ENCODE measurements around the gene EID1.

The EID1 gene

GRCh38 chr15:48890375-48890972, 12.5 kb downstream of the EID1 start:
- Histone ChIP-seq H3K27ac (replicated peaks; ENCODE audit: low read length) (no peak overlapping the region), H3K4ac (ENCODE audit: low read length) (no peak overlapping the region), H2AFZ (ENCODE audit: low read length) (peak overlapping the region; percentile 48), H3K4me3 (ENCODE audit: low read length in 2 of 2) (no peak overlapping the region), H3K18ac (ENCODE audit: low read length) (no peak overlapping the region), H3K79me1 (ENCODE audit: low read depth, low read length) (no peaks in the 10 kb centered on the region), H2BK120ac (ENCODE audit: low read depth, low read length) (no peak overlapping the region), H3K27me3 (ENCODE audit: control insufficient read depth in 3 of 3, insufficient read depth in 3 of 3, low read depth in 1 of 3, low read length in 3 of 3) (no peaks in the 10 kb centered on the region), H2BK5ac (ENCODE audit: low read length) (no peak overlapping the region), H2BK12ac (ENCODE audit: low read length) (no peak overlapping the region), H3K23ac (ENCODE audit: low read depth, low read length, poor library complexity) (no peak overlapping the region), H3K9ac (ENCODE audit: low read depth, low read length, poor library complexity) (no peak overlapping the region), H4K91ac (ENCODE audit: low read depth, low read length, poor library complexity) (no peak overlapping the region), H3K14ac (ENCODE audit: low read length) (no peak overlapping the region), H2BK15ac (ENCODE audit: low read length) (no peak overlapping the region), H3K9me3 (replicated peaks in 1 of 2; ENCODE audit: control insufficient read depth in 2 of 2, insufficient read depth in 1 of 2, low read depth in 1 of 2, low read length in 2 of 2) (no peaks in the 10 kb centered on the region), H2AK5ac (ENCODE audit: low read depth, low read length) (no peak overlapping the region), H3K4me2 (ENCODE audit: insufficient read depth, low read length, poor library complexity, severe bottlenecking) (no peak overlapping the region), H3K36me3 (replicated peaks in 1 of 2; ENCODE audit: control insufficient read depth in 2 of 2, insufficient read depth in 2 of 2, low read length in 2 of 2) (no peaks in the 10 kb centered on the region), H3K4me1 (ENCODE audit: control insufficient read depth in 2 of 2, insufficient read depth in 1 of 2, low read depth in 1 of 2, low read length in 2 of 2) (no peaks in the 10 kb centered on the region), H4K8ac (ENCODE audit: low read depth, low read length) (no peak overlapping the region)
- no peak for DNase-seq (ENCODE audit: low spot score)
- WGBS, 2 donors (ENCODE audit: extremely low coverage in 2 of 2, insufficient read length in 2 of 2, insufficient replicate concordance in 1 of 2): no CpG with 5 or more reads among the region's 10 CpGs

GRCh38 chr15:48891232-48891765, 13.4 kb downstream of the EID1 start:
- H3K4me3 ChIP-seq (ENCODE audit: low read length in 2 of 2): no peak overlapping the region
- no peaks in the 10 kb centered on the region for H3K9me3 ChIP-seq (replicated peaks in 1 of 2; ENCODE audit: control insufficient read depth in 2 of 2, insufficient read depth in 1 of 2, low read depth in 1 of 2, low read length in 2 of 2)
- H2BK15ac ChIP-seq (ENCODE audit: low read length): no peak overlapping the region
- peak overlapping the region; percentile 20 for H2AFZ ChIP-seq (ENCODE audit: low read length)
- no peaks in the 10 kb centered on the region for H3K36me3 ChIP-seq (replicated peaks in 1 of 2; ENCODE audit: control insufficient read depth in 2 of 2, insufficient read depth in 2 of 2, low read length in 2 of 2)
- H2BK5ac ChIP-seq (ENCODE audit: low read length): no peak overlapping the region
- H3K79me1 ChIP-seq (ENCODE audit: low read depth, low read length): no peaks in the 10 kb centered on the region
- no peak overlapping the region for H3K23ac ChIP-seq (ENCODE audit: low read depth, low read length, poor library complexity)
- H2AK5ac ChIP-seq (ENCODE audit: low read depth, low read length): no peak overlapping the region
- no peak overlapping the region for H2BK12ac ChIP-seq (ENCODE audit: low read length)
- H4K8ac ChIP-seq (ENCODE audit: low read depth, low read length): no peak overlapping the region
- no peak overlapping the region for H4K91ac ChIP-seq (ENCODE audit: low read depth, low read length, poor library complexity)
- H3K27me3 ChIP-seq (ENCODE audit: control insufficient read depth in 3 of 3, insufficient read depth in 3 of 3, low read depth in 1 of 3, low read length in 3 of 3): no peaks in the 10 kb centered on the region
- H3K4me1 ChIP-seq (ENCODE audit: control insufficient read depth in 2 of 2, insufficient read depth in 1 of 2, low read depth in 1 of 2, low read length in 2 of 2): no peaks in the 10 kb centered on the region
- H3K4me2 ChIP-seq (ENCODE audit: insufficient read depth, low read length, poor library complexity, severe bottlenecking): no peak overlapping the region
- WGBS, 2 donors (ENCODE audit: extremely low coverage in 2 of 2, insufficient read length in 2 of 2, insufficient replicate concordance in 1 of 2): no CpG with 5 or more reads among the region's 6 CpGs
- no peak overlapping the region for H3K4ac ChIP-seq (ENCODE audit: low read length)
- no peak overlapping the region for H3K14ac ChIP-seq (ENCODE audit: low read length)
- no peak overlapping the region for H3K18ac ChIP-seq (ENCODE audit: low read length)
- no peak overlapping the region for H2BK120ac ChIP-seq (ENCODE audit: low read depth, low read length)
- no peak overlapping the region for H3K9ac ChIP-seq (ENCODE audit: low read depth, low read length, poor library complexity)
- H3K27ac ChIP-seq (replicated peaks; ENCODE audit: low read length): no peak overlapping the region
- DNase-seq (ENCODE audit: low spot score): no peak

- Histone ChIP-seq H2BK120ac (ENCODE audit: low read depth, low read length) (no peak overlapping the region), H2AFZ (ENCODE audit: low read length) (no peak overlapping the region), H3K14ac (ENCODE audit: low read length) (no peak overlapping the region), H3K9ac (ENCODE audit: low read depth, low read length, poor library complexity) (no peak overlapping the region), H2AK5ac (ENCODE audit: low read depth, low read length) (no peak overlapping the region), H3K18ac (ENCODE audit: low read length) (no peak overlapping the region), H3K9me3 (replicated peaks in 1 of 2; ENCODE audit: control insufficient read depth in 2 of 2, insufficient read depth in 1 of 2, low read depth in 1 of 2, low read length in 2 of 2) (no peaks in the 10 kb centered on the region), H3K36me3 (replicated peaks in 1 of 2; ENCODE audit: control insufficient read depth in 2 of 2, insufficient read depth in 2 of 2, low read length in 2 of 2) (no peaks in the 10 kb centered on the region), H4K91ac (ENCODE audit: low read depth, low read length, poor library complexity) (no peak overlapping the region), H4K8ac (ENCODE audit: low read depth, low read length) (no peak overlapping the region), H3K4me3 (ENCODE audit: low read length in 2 of 2) (no peak overlapping the region), H2BK12ac (ENCODE audit: low read length) (no peak overlapping the region), H2BK15ac (ENCODE audit: low read length) (no peak overlapping the region), H3K23ac (ENCODE audit: low read depth, low read length, poor library complexity) (no peak overlapping the region), H3K27me3 (ENCODE audit: control insufficient read depth in 3 of 3, insufficient read depth in 3 of 3, low read depth in 1 of 3, low read length in 3 of 3) (no peaks in the 10 kb centered on the region), H3K79me1 (ENCODE audit: low read depth, low read length) (no peaks in the 10 kb centered on the region), H3K27ac (replicated peaks; ENCODE audit: low read length) (no peak overlapping the region), H3K4ac (ENCODE audit: low read length) (no peak overlapping the region), H3K4me2 (ENCODE audit: insufficient read depth, low read length, poor library complexity, severe bottlenecking) (no peak overlapping the region), H3K4me1 (ENCODE audit: control insufficient read depth in 2 of 2, insufficient read depth in 1 of 2, low read depth in 1 of 2, low read length in 2 of 2) (peaks cover 13 to 17% of the 10 kb centered on the region in 2 donors), H2BK5ac (ENCODE audit: low read length) (no peak overlapping the region)
- DNase-seq (ENCODE audit: low spot score): no peak
- no CpG with 5 or more reads among the region's 3 CpGs for WGBS, 2 donors (ENCODE audit: extremely low coverage in 2 of 2, insufficient read length in 2 of 2, insufficient replicate concordance in 1 of 2)
These were observed 15.4 kb downstream of the EID1 start for GRCh38 chr15:48893311-48893710.

- Histone ChIP-seq H3K9me3 (replicated peaks in 1 of 2; ENCODE audit: control insufficient read depth in 2 of 2, insufficient read depth in 1 of 2, low read depth in 1 of 2, low read length in 2 of 2) (no peaks in the 10 kb centered on the region), H2BK5ac (ENCODE audit: low read length) (no peak overlapping the region), H3K36me3 (replicated peaks in 1 of 2; ENCODE audit: control insufficient read depth in 2 of 2, insufficient read depth in 2 of 2, low read length in 2 of 2) (no peaks in the 10 kb centered on the region), H3K4me3 (ENCODE audit: low read length in 2 of 2) (no peak overlapping the region), H4K91ac (ENCODE audit: low read depth, low read length, poor library complexity) (no peak overlapping the region), H3K27ac (replicated peaks; ENCODE audit: low read length) (peak overlapping the region; percentile 81), H3K4me2 (ENCODE audit: insufficient read depth, low read length, poor library complexity, severe bottlenecking) (peak overlapping the region; percentile 34), H3K9ac (ENCODE audit: low read depth, low read length, poor library complexity) (no peak overlapping the region), H4K8ac (ENCODE audit: low read depth, low read length) (no peak overlapping the region), H3K18ac (ENCODE audit: low read length) (peak overlapping the region; percentile 69), H2BK120ac (ENCODE audit: low read depth, low read length) (no peak overlapping the region), H2AFZ (ENCODE audit: low read length) (peak overlapping the region; percentile 95), H3K14ac (ENCODE audit: low read length) (no peak overlapping the region), H3K4me1 (ENCODE audit: control insufficient read depth in 2 of 2, insufficient read depth in 1 of 2, low read depth in 1 of 2, low read length in 2 of 2) (peaks cover 13 to 17% of the 10 kb centered on the region in 2 donors), H2BK12ac (ENCODE audit: low read length) (no peak overlapping the region), H3K27me3 (ENCODE audit: control insufficient read depth in 3 of 3, insufficient read depth in 3 of 3, low read depth in 1 of 3, low read length in 3 of 3) (no peaks in the 10 kb centered on the region), H2AK5ac (ENCODE audit: low read depth, low read length) (no peak overlapping the region), H3K23ac (ENCODE audit: low read depth, low read length, poor library complexity) (no peak overlapping the region), H3K4ac (ENCODE audit: low read length) (no peak overlapping the region), H3K79me1 (ENCODE audit: low read depth, low read length) (no peaks in the 10 kb centered on the region), H2BK15ac (ENCODE audit: low read length) (no peak overlapping the region)
- no peak for DNase-seq (ENCODE audit: low spot score)
- no CpG with 5 or more reads among the region's 13 CpGs for WGBS, 2 donors (ENCODE audit: extremely low coverage in 2 of 2, insufficient read length in 2 of 2, insufficient replicate concordance in 1 of 2)
These were observed 19.2 kb downstream of the EID1 start for GRCh38 chr15:48896869-48897814.
